Fibroblast of skin of scalp (primary cell): ENCODE measurements around the gene PKP4.

ENCODE experiments used
- DNase-seq: peaks from one replicate; pipeline ENCODE4 v3.0.0-alpha.2; 2013

The PKP4 gene

DNA sequence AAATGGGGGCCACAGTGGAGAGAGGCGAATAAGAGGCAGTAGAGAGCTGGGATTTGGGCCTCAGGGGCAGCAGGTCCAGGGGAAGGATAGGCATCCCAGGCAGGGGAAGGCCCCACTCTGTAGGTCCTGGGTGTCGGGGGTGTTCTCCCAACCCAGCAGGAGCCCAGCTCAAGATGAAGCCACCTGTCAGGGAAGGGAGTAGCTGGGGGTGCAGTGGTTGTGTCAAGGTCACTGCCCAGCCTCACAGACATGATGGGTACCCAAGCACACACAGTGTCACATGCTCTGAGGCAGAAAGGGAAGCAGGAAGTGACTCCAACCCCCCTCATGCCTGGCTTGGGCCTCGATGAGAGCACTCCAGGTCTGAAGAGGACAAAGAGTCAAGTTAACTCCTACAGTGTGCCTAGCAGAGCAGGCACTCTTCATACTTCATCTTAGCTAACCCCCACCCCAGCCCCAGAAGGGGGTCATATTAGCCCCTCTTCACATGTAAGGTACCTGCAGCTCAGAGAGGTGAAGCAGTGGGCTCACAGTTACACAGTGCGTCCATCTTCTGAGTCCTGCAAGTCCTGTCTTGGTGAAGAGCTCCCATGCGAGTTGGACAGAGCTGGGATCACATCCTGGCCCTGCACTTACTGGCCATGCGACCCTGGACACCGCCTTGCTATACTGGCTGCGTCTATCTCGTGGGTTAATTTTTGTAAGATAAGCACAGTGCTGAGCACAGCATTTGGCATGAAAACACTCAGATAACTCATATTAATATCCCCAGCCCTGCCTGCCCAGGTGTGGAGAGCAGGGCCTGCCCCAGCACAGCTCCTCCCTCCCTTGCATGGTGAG lies 265.7 kb downstream of the PKP4 start:
- no peak for DNase-seq

DNA sequence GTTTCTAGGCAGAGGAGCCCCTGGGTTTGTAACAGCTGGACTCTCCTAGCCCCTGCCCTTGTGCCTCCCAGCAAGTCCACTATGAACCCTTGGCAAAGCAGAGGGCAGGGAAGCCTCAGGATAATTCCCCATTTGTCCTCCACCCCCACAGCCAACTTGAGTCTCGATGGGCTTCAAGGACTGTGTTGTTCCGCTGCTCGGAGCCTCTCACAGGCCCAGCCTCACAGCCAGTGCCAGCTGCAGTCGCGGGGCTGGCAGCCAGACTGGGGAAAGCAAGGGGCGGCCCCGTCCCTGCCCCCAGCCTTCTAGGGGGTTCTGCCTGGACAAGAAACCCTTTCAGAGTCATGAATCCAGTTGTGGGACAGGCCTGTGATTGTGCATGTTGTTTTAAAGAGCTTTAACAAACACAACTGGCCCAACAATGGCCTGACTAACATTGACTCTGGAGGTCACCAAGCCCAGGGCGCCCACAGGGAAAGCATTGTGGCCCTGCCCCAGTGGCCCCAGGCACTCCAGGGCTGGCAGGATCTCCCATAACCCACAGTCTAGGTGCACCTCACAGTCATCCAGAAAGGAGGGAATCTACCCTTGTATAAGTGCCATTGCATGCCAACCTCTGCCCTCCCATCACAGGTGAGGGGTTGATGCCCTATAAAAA lies 266.6 kb downstream of the PKP4 start:
- DNase-seq: no peak

DNA sequence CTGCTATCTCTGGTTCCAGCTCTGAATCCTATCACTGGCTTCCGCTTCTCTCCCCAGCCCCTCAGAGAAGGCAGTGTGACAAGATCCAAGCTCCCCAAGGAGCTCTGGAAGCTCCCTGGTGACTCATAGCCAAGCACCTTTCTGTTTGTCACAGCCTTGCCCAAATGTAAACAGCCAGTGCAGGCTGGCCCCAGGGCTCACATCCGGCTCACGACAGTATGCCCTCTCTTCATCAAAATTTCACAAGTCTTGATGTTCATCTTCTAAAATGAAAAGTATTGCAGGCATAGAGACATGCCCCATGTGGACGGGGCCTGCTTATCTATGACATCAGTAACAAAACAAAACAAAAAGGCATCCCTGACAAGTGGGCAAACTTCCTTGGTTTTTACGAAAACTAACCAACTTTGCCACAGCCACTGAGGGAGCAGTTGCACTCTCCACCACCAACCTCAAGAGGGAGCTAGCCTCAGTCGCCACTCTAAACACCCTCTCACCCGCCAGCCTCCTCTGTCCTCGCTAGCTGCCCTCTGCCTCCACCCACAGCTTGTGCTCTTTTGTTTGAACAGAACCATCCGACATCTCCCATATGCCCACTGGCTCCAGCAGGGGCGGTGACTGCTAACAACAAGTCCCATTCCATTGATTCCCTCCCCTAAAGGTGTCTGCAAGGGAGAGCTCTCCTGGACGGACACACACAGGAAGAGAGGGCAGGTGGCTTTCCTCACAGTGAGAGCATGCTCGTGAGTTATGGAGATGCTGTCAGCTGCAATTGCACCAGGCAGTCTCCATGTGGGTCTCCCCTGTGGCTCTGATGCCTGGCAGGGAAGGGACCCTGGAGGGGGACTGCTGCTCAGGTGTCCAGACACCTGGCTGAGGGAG lies 267.4 kb downstream of the PKP4 start:
- no peak for DNase-seq

DNA sequence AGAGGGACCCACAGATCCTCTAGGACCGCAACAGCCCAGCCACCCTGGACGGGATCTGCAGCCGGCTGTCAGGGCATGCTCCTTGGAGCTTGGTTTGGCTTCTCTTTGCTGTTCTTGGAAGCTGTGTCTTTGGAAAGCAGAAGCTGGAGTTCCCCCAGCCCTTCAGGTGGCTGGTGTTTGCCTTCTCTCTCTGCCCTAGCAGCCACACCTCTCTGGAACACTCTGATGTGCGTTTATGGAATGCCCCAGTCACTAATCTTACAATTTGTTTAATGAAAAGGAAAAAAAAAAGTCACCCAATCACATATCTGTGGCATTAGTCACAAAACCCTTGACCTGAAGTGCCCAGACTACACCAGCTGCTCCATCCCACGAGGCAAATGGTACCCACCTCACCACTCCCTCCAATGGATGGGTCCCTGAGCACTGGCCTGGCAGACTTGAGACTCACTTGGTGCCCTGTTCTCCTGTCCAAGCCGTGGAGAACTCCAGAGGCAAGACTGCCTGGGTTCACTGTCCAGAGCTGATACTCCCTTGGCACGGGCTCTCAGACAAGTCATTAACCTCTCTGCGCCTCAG lies 268.1 kb downstream of the PKP4 start:
- no peak for DNase-seq

DNA sequence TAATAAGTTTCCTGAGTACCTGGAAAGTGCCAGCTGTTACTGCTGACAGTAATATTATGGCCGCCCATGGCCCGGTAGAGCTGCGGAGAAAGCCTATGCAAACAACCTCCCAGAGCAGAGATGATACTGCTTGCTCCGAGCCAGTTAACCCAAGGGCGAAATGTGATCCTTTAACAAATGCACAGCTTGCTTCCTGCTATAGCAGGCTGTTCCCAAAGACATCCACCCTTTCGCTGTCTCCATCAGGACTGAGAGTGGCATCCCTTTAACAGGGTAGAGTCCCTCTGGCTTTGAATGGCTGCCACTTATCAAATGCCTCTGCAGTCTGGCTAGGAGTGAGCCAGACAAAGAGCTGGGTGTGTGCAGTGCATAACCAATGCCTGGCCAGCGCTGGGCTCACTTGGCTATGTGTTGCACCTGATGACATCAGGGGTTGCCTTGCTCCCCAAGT lies 268.7 kb downstream of the PKP4 start:
- no peak for DNase-seq

DNA sequence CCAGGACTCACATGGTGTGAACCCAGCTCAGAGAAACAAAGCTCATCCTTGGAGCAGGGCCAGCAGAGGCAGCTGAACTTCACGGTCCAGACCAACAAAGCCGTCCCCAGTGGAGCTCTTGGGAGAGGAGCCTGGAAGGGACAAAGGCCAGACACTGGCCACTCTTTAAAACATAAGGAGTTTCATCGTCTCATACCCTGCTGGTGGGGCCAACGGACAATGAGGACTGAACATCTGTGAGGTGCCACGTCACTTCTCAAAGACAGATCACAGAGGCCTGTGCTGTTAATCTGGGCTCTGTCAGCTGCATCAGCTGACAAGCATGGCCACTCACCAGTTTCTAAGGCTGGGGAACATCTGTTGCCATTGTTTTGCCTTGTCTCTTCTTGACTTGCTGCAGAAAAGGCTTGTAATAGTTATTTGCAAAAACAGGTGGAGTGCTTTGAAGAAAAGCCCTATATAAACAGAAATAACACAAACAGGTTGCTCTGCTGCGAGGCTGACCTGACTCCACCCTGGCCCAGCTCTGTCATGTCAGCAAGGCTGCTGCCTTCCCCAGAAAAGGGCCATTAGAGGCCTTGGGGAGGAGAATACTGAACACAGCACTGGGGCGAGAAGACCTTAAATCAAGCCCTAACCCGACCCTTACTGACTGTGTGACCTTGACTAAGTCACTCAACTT lies 270.3 kb downstream of the PKP4 start:
- no peak for DNase-seq

DNA sequence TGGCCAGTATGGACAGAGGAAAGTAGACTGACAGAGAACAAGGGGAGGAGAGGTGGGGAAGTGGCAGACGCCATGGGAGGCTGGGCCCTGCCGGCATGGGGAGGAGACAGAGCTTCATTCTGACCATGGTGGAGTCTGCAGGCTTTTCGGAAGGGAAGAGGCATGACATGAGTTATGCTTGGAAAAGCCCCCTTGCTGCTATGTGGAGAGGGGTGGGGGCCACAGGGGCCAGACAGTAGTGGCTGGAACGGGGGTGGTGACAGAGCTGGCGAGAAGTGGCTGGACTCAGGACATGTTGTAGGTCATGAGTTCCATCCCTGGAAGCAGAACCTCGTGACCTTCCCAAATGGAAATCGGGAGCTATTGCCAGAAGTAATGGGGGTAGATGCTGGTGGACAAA lies 271.7 kb downstream of the PKP4 start:
- no peak for DNase-seq

DNA sequence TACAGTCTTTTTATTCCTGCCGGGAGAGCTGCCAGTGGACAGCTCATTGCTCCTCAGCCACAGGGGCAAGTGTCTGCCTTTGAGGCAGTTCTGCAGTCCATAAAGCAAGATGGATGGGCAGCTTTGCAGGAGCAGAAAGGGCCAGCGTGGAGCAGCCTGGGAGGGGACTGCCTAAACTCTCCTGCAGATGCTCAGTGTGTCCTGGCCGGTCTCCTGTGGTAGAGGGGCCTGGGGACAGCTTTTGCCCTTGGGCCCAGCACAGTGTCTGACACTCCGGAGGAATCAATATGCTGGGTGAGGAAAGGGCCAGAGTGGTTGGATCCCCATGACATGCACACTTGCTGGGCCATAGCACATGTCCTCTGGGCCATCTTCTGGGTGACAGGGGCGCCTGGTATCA lies 272.7 kb downstream of the PKP4 start:
- DNase-seq: no peak

DNA sequence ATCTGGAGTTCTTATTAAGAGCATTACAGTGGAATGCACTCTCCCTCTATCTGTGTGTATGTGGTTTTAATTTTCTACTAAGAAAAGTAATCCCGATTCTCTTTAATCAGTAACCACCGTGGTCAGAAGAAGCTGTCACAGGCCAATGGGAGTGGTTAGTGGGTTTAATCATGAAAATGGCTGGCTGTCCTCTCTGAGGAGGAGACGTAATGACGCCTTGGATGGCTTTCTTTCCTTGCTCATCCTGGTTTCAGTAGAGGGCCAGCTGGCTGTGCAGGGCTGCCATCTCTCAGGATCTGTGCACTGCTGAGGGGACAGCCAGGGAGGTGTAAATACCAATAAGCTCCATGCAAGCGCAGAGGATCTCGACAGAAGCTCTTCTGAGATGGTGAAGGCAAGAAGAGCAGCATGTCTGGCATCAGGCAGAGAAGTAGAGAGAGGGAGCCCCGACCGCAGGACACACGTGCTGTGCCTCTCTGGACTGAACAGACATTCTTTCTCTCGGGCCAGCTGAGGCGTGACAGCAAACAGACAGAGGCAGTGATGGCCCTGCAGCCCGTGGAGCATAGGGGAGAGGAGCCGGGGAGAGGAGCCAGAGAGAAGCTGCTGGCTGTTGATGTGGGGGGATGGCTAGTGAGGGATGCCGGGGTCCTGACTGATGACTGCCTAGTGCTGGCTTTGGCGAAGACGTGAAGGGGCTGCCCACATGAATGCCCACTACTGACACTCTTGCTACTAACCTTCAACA lies 273.3 kb downstream of the PKP4 start:
- no peak for DNase-seq

DNA sequence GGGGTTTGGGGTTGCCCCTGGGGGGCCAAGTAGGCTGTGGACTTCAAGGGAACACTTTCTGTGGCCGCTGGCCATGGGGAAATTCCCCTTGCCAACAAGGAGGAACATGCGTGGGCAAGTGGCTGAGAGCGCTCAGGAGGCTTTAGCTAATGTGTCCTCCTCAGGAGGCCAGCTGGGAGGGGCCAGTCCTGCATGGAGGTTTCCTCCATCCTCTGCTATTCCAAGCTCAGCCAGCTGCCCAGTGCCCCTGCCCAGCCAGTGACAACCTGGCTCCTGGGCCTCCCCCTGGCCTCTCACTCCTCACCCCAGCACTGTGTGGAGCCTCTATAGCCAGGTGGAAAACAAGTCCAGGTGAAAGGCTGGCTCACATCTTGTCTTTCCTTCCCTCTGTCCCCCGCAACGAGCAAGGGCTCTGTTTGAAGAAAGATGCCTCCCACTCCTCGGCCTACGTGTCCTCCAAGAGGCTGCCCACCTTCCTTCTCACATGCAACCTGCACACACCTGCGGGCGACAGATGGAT lies 273.9 kb downstream of the PKP4 start:
- no peak for DNase-seq

DNA sequence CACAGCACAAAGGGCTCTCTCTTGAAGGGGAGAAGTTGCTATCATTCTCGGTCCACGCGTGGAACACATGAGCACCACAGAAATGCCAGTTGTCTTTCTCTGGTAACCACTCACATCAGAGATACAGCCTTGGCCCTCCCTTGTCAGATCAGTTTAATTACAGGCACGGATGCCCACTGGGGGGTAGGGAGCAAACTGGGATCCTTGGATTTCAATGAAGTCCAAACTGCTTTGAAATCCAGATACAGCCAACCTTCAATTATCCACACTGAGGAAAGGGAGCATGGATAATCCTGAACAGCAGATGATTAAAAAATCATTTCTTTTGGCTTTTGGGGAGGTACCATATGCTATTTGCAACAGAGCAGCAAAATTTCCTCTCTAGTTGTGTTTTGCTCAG lies 274.6 kb downstream of the PKP4 start:
- DNase-seq: no peak
